ENCODE data around the gene ETFA.
A peak's percentile ranks its signal among the peaks of the same experiment; 100 is the strongest.

The ETFA gene

GRCh38 chr15:76311100-76311953 is at the start of gene ETFA:
Gene ETFA (minus strand): TSS chr15:76311469. CDS start chr15:76311388, 81 bp downstream.
- peak; percentile 96 for DNase-seq (ENCODE audit: low spot score)

GRCh38 chr15:76360416-76360815 is 49.1 kb upstream of the ETFA start:
- no peak for DNase-seq (ENCODE audit: low spot score)

- DNase-seq (ENCODE audit: low spot score): no peak
Observed at GRCh38 chr15:76359152-76359551, 47.9 kb upstream of the ETFA start.

- no peak for DNase-seq (ENCODE audit: low spot score)
Observed at GRCh38 chr15:76358453-76358852, 47.2 kb upstream of the ETFA start.

DNA sequence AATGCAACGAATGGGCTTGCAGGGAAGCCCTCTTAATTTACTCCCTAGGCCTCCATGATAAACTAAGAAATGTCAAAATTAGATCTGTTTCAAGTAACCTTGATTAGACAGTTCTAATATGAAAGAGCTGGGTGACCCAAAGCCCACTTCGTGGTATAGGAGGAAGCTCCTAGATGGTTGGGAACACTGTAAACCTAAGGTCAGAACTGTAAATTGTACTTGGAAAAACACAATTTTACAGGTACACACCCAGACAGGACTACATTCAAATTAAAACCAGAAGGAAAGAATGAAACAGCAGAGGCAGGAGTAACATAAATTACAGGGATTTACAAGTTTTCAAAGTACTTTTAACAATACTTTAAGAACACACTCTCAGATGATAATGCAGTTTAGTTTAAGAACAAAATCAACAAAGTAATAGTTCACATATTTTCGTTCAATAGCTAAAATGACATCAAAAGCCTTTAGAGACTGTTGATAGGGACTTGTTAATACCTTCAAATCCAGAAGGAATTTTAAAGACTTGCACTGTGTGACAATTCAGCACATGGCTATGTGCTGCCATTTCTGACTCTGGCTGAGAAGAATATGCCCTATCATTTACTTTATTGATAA is 43.7 kb upstream of the ETFA start:
- DNase-seq (ENCODE audit: low spot score): no peak

DNA sequence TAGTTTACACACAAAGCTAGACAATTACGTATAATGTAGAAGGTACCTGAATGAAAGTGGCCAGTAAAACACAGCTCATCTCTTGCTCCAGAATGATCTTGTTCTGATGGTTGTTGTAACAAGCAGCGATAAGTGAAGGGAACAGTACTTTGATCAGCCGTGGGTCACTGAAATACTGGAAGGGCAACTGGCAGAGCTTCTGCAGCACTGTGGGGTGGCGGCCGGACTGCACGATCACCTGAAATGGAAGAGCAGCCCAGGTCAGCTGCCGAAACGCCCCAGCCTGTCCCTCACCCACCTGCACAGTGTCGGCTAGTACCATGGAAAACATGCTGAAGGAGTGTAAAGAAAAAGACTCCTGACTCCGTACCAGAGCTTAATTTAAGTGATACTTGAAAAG is 42.6 kb upstream of the ETFA start:
- DNase-seq (ENCODE audit: low spot score): no peak

DNA sequence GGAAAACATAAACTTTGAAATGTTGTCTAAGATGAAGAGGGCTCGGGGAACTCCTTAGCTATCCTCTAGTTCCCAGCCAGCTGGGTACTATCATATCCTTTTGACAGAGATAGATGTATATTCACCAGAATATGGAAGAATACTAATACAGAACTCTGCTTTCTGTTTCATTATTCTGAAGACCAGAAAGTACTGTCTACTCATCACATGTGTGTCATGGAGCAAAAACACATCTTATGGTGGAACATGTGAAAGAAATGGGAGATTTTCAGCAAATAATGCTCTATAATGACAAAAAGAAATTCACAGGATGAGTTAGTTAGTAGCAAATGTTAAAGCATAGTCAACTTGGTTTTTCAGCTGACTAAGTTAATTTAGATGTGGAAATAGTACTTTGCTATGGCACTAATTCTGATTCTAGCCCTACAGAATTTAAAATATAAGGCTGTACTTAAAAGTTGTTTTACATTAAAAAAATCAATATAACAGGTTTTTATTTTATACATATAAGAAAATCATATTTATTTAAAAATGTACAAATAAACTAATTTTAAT is 41.8 kb upstream of the ETFA start:
- DNase-seq (ENCODE audit: low spot score): no peak

DNA sequence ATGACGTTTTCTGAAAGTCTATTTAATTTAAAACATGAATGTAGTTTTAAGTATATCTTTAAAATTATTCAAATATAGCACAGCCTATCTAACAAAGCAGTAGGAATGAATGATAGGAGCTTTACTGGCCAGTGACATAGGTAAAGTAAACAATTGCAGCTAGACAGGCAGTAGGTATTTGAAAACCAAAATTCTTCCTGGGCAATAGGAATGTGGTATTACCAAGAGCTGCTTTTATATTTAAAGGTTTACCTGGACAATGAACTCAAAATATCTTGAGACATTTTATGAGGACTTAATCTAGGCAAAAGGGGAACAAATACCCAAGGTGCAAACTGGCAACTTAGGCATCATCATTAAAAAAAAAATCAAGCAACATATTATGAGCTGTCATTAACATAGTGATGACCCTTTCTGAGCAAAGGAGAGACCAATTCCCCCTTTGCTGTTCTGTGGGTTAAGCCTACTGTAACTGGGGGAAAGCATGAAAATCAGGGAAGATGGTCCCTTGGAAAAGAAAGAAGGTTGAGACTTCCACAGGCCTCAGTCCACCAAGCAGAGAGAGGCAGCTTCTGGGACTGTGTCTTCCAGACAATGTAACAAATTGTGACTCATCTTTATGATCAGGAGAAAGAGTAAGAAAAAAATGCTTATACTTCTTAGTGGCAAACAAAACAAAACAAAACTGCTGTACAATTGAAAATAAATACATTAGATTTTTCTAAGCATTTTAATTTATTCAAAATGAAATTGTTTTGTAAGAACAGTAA is 38.2 kb upstream of the ETFA start:
- DNase-seq (ENCODE audit: low spot score): no peak

GRCh38 chr15:76347482-76348055 is 36.3 kb upstream of the ETFA start:
- DNase-seq (ENCODE audit: low spot score): no peak

DNA sequence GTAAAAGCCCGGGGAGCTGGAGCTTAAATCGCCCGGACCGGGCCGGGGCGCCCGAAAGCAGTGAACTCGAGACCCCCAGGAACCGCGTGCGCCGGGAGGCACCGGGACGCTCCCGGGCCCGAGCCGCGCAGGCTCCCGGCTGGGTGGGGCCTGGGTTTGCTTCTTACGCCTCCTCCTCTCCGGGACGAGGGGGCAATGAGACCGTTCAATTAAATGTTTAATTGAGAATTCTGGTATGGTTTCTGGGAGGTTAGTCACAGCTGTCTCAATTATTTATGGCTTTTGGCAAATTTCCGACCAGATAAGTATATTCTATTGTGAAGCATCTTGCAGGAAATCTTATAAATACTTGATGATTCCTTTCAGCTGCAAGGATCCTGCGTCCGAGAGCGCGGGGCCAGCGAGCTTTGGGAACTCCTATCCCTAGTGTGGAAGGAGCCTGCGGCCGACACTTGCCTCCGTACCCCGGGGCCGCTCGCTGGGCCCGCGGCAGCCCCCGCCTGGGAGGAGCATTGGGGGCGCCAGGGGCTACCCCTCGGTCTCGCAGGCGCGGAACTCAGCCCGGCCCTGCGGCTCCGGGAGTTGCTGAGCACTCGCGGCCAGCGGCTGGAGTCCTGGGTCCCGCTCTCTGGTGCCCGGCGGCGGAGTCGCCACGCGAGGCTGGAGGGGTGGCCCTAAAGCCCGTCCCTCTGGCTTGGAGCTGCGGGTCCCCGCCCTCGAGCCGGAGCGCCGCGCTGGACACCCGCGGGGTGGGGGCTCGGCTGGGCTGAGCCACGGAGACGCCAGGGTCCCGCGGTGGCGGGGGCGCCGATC is 35.6 kb upstream of the ETFA start:
- no peak for DNase-seq (ENCODE audit: low spot score)

- no peak for DNase-seq (ENCODE audit: low spot score)
Observed at GRCh38 chr15:76345880-76346668, 34.8 kb upstream of the ETFA start.

DNA sequence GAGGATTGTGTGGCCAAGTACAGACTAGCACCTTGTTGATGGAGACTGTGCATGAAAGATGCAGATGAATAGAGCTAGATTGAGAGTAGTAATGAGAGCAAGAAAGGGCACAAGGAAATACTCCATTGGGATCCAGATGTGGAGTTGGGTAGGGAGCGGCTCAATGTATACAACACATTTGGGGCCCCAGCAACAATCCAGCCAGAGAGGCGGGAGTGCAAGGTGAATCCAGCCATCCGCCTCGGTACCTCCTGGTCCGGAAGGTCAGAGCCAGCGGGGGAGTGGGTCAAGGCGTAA is 34.3 kb upstream of the ETFA start:
- DNase-seq (ENCODE audit: low spot score): no peak

DNA sequence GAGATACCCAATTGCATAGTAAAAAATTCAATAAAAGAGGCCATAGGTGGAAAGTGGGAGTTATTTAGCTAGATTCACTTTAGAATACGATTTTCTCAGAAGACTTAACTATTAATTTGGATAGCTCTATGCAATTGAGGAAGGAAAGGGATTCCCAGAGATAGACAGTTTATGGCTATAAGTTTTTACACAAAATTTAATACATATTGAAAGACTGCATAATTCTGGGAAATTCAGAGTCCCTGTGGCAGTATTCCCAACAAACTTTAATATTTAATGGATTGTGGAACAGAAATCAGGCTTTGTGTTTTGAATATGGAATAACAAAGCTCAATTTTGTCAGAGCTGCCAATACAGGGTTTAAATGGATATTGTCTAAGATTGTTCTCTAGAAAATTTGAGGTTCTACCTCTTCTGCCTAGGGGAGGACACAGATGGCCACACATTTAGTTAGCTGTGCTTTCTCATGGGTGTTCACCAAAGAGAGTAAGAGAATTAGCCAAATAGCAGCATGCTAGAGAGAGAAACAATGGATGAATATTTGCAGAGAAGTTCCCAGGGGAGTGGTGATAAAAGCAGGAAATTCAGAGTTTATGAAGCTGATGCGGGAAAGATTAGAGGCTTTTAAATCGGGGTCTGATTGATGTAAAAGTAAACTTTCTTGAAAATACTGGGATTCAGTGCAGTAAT is 33.8 kb upstream of the ETFA start:
- no peak for DNase-seq (ENCODE audit: low spot score)

DNA sequence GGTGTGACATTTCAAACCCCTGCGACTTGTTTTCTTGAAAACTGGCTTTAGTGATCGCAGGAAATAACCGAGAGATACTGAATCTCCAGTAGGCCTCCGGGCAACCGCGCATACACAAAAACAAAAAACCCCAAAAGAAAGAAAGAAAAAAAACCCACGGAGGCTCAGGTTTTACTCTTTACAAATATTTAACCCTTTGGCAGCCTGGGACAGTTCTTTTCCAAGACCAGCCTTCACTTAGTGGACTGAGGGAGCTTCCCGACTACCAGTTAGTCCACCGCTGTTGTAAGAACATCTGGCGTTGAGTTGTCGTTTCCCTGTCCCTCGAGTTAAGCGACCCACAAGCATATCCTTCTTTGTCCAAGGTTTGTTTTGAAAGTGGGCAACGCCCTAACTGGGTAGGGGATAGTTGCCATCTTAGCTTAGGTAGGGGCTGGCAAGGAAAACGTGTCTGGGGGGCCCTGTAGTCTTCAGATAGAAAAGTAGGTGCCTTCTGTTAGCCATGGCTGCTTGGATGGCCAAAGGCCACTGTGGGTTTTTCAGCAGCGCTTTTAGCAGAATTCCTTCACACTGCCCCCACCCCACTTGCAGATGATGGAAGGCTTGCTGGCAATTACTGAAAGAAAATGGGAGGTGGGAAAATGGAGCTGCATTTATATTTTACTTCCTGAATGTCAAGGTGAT is 32.2 kb upstream of the ETFA start:
- no peak for DNase-seq (ENCODE audit: low spot score)

- DNase-seq (ENCODE audit: low spot score): no peak
Observed at GRCh38 chr15:76342382-76343201, 31.3 kb upstream of the ETFA start.

DNA sequence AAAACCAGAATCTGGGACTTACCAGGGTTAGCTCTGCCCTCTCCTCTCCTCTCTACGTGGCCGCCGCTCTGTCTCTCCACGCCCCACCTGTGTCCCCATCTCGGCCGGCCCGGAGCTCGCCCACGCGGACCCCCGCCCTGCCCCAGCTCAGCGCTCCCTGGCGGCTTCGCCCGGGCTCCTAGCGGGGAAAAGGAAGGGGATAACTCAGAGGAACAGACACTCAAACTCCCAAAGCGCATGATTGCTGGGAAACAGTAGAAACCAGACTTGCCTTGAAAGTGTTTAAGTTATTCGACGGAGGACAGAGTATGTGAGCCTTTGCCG is 30.8 kb upstream of the ETFA start:
- no peak for DNase-seq (ENCODE audit: low spot score)

DNA sequence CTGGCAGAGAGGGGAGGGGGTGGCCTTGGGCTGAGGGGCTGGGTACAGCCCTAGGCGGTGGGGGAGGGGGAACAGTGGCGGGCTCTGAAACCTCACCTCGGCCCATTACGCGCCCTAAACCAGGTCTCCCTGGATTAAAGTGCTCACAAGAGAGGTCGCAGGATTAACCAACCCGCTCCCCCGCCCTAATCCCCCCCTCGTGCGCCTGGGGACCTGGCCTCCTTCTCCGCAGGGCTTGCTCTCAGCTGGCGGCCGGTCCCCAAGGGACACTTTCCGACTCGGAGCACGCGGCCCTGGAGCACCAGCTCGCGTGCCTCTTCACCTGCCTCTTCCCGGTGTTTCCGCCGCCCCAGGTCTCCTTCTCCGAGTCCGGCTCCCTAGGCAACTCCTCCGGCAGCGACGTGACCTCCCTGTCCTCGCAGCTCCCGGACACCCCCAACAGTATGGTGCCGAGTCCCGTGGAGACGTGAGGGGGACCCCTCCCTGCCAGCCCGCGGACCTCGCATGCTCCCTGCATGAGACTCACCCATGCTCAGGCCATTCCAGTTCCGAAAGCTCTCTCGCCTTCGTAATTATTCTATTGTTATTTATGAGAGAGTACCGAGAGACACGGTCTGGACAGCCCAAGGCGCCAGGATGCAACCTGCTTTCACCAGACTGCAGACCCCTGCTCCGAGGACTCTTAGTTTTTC is 30.2 kb upstream of the ETFA start:
- DNase-seq (ENCODE audit: low spot score): no peak

- peak; percentile 30 for DNase-seq (ENCODE audit: low spot score)
Observed at GRCh38 chr15:76340803-76341365, 29.6 kb upstream of the ETFA start.
